Measurements from ENCODE around the gene TMED5.
"Not testable (repeated sequence)": the region's sequence is repeated elsewhere in the genome, so short reads cannot be mapped to it uniquely, and the experiment has no call there.

The TMED5 gene

DNA sequence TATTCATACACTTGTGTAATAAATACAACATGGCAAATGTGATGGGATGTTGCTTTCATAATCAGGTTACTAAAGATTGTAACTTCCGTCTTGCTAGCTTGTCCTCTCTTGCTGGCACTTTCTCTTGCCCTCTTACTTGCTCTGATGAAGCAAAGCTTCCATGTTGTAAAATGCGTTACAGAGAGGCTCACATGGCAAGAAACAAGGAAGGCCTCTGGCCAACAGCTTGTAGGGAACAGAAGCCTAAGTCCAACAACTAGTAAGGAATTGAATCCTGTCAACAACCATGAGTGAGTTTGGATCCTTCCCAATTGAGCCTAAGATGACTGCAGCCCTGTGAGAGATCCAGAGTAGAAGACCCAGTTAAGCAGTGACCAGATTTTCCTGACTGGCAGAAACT is 15.4 kb downstream of the TMED5 start:
- peaks cover 13% of the 10 kb centered on the region; the same call in 1 of the 2 replicates for H3K9me3 ChIP-seq (ENCODE audit: low read length)
- TF ChIP-seq EZH2 (IDR thresholded peaks at IDR 0.05; ENCODE audit: borderline replicate concordance, low read length): no peak
- TF ChIP-seq, protein P1, sequence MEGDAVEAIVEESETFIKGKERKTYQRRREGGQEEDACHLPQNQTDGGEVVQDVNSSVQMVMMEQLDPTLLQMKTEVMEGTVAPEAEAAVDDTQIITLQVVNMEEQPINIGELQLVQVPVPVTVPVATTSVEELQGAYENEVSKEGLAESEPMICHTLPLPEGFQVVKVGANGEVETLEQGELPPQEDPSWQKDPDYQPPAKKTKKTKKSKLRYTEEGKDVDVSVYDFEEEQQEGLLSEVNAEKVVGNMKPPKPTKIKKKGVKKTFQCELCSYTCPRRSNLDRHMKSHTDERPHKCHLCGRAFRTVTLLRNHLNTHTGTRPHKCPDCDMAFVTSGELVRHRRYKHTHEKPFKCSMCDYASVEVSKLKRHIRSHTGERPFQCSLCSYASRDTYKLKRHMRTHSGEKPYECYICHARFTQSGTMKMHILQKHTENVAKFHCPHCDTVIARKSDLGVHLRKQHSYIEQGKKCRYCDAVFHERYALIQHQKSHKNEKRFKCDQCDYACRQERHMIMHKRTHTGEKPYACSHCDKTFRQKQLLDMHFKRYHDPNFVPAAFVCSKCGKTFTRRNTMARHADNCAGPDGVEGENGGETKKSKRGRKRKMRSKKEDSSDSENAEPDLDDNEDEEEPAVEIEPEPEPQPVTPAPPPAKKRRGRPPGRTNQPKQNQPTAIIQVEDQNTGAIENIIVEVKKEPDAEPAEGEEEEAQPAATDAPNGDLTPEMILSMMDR (IDR thresholded peaks at IDR 0.05; ENCODE audit: low read length): no peak
- H3K9ac ChIP-seq (ENCODE audit: low read length): no peak overlapping the region
- no peak overlapping the region for H3K4me2 ChIP-seq (ENCODE audit: low read length)
- H3K9me2 ChIP-seq (ENCODE audit: low read depth, low read length): no peaks in the 10 kb centered on the region
- no peak overlapping the region for H2AFZ ChIP-seq (ENCODE audit: low read length)
- peaks cover 83% of the 10 kb centered on the region for H3K79me2 ChIP-seq (ENCODE audit: insufficient read depth, low read length)
- no peak overlapping the region for H3K27ac ChIP-seq (ENCODE audit: low read depth, low read length, poor library complexity, severe bottlenecking)
- no peaks in the 10 kb centered on the region for H3F3A ChIP-seq (ENCODE audit: insufficient read depth, low read length)
- H3K4me1 ChIP-seq (ENCODE audit: insufficient read depth, low read length, severe bottlenecking): no peaks in the 10 kb centered on the region
- no peaks in the 10 kb centered on the region for H3K27me3 ChIP-seq (ENCODE audit: insufficient read depth, low read length)
- no peak overlapping the region for H3K4me3 ChIP-seq (ENCODE audit: low read depth, low read length, poor library complexity, severe bottlenecking)
- H3K36me3 ChIP-seq (ENCODE audit: insufficient read depth, low read length): peaks cover 62% of the 10 kb centered on the region
- H4K20me1 ChIP-seq (ENCODE audit: insufficient read depth, low read length): no peaks in the 10 kb centered on the region

DNA sequence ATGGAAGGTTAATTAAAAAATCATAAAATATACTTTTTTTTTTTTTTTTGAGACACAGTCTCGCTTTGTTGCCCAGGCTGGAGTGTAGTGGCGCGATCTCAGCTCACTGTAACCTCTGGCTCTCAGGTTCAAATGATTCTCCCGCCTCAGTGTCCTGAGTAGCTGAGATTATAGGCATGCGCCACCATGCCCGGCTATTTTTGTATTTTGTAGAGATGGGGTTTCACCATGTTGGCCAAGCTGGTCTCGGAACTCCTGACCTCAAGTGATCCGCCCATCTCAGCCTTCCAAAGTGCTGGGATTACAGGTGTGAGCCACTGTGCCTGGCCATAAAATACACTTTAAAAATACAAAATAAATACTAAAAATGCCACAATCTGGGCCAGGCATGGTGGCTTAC is 16.9 kb downstream of the TMED5 start:
- H3K4me1 ChIP-seq (ENCODE audit: insufficient read depth, low read length, severe bottlenecking); H2AFZ ChIP-seq (ENCODE audit: low read length); H3F3A ChIP-seq (ENCODE audit: insufficient read depth, low read length); H3K27ac ChIP-seq (ENCODE audit: low read depth, low read length, poor library complexity, severe bottlenecking); H3K9me3 ChIP-seq (ENCODE audit: low read length); H3K9ac ChIP-seq (ENCODE audit: low read length); H3K9me2 ChIP-seq (ENCODE audit: low read depth, low read length); H3K27me3 ChIP-seq (ENCODE audit: insufficient read depth, low read length); H4K20me1 ChIP-seq (ENCODE audit: insufficient read depth, low read length); H3K4me2 ChIP-seq (ENCODE audit: low read length); H3K4me3 ChIP-seq (ENCODE audit: low read depth, low read length, poor library complexity, severe bottlenecking): not testable (repeated sequence)
- peaks cover 63% of the 10 kb centered on the region for H3K36me3 ChIP-seq (ENCODE audit: insufficient read depth, low read length)
- peaks cover 69% of the 10 kb centered on the region for H3K79me2 ChIP-seq (ENCODE audit: insufficient read depth, low read length)

DNA sequence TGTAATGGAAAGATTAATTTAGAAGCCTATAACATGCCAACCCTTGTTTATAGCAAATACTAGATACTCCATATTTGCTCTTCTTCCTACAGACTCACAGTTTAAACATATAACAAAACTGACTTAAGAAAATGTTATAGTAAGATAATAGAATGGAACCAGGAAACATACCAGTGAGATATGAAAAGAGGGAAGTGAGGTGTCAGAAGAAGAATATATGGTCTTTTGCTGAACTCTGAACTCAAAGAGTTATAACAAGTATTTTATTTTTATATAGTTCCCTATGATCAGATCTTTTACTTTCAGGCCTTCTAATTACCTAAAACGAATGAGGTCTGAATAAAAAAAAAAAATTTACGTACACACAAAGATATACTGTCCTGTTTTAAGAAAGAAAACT is 20.9 kb downstream of the TMED5 start:
- H3K9me2 ChIP-seq (ENCODE audit: low read depth, low read length): no peaks in the 10 kb centered on the region
- H3K4me1 ChIP-seq (ENCODE audit: insufficient read depth, low read length, severe bottlenecking): no peaks in the 10 kb centered on the region
- no peak overlapping the region for H3K4me3 ChIP-seq (ENCODE audit: low read depth, low read length, poor library complexity, severe bottlenecking)
- H4K20me1 ChIP-seq (ENCODE audit: insufficient read depth, low read length): no peaks in the 10 kb centered on the region
- H3K4me2 ChIP-seq (ENCODE audit: low read length): no peak overlapping the region
- H3K36me3 ChIP-seq (ENCODE audit: insufficient read depth, low read length): peaks cover 74% of the 10 kb centered on the region
- H3K27me3 ChIP-seq (ENCODE audit: insufficient read depth, low read length): no peaks in the 10 kb centered on the region
- H3K9ac ChIP-seq (ENCODE audit: low read length): no peak overlapping the region
- no peak overlapping the region for H2AFZ ChIP-seq (ENCODE audit: low read length)
- no peak overlapping the region for H3K27ac ChIP-seq (ENCODE audit: low read depth, low read length, poor library complexity, severe bottlenecking)
- no peaks in the 10 kb centered on the region for H3F3A ChIP-seq (ENCODE audit: insufficient read depth, low read length)
- H3K9me3 ChIP-seq (ENCODE audit: low read length): no peaks in the 10 kb centered on the region
- TF ChIP-seq, protein P1 (IDR thresholded peaks at IDR 0.05; ENCODE audit: low read length): no peak
- no peak for TF ChIP-seq EZH2 (IDR thresholded peaks at IDR 0.05; ENCODE audit: borderline replicate concordance, low read length)
- H3K79me2 ChIP-seq (ENCODE audit: insufficient read depth, low read length): peaks cover 34% of the 10 kb centered on the region

DNA sequence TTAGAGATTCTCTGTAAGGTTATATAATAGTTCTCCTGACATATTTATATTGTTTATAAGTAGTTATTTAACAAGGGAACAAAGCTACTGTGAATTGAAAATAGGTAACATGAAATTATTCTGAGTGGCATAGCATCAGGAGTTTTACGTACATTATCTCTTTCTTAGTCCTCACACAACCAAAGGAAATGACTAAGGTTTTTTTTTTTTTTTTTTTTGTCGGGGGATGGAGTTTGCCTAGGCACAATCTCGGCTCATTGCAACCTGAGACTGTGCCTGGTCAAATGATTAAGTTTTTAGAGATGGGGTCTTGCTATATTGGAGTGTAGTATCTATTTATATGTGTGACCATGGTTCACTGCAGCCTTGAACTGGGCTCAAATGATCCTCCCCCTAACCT is 24.9 kb downstream of the TMED5 start:
- Histone ChIP-seq H3K79me2 (ENCODE audit: insufficient read depth, low read length) (no peaks in the 10 kb centered on the region), H3F3A (ENCODE audit: insufficient read depth, low read length) (no peaks in the 10 kb centered on the region), H3K9me3 (ENCODE audit: low read length) (no peaks in the 10 kb centered on the region), H2AFZ (ENCODE audit: low read length) (no peak overlapping the region), H4K20me1 (ENCODE audit: insufficient read depth, low read length) (no peaks in the 10 kb centered on the region), H3K4me3 (ENCODE audit: low read depth, low read length, poor library complexity, severe bottlenecking) (no peak overlapping the region), H3K27me3 (ENCODE audit: insufficient read depth, low read length) (no peaks in the 10 kb centered on the region), H3K9me2 (ENCODE audit: low read depth, low read length) (no peaks in the 10 kb centered on the region), H3K27ac (ENCODE audit: low read depth, low read length, poor library complexity, severe bottlenecking) (no peak overlapping the region), H3K4me2 (ENCODE audit: low read length) (no peak overlapping the region), H3K36me3 (ENCODE audit: insufficient read depth, low read length) (peaks cover 88% of the 10 kb centered on the region), H3K9ac (ENCODE audit: low read length) (no peak overlapping the region), H3K4me1 (ENCODE audit: insufficient read depth, low read length, severe bottlenecking) (no peaks in the 10 kb centered on the region)
- TF ChIP-seq, protein P1 (IDR thresholded peaks at IDR 0.05; ENCODE audit: low read length): no peak
- TF ChIP-seq EZH2 (IDR thresholded peaks at IDR 0.05; ENCODE audit: borderline replicate concordance, low read length): no peak
